PC-9 (cell line): ENCODE measurements around the gene DAND5.

Source experiments
- CTCF ChIP-seq: fragments of 200-600 bp; sonication (generic); conservative IDR thresholded peaks from 2 replicates; pipeline ENCODE4 v1.6.1; 2017; ENCODE audit warnings: mixed run types, antibody characterized with exemption, mild to moderate bottlenecking, moderate library complexity
- EZH2 ChIP-seq: fragments of 200-600 bp; sonication (generic); IDR thresholded peaks from 2 replicates; pipeline ENCODE4 v1.8.0; 2017; ENCODE audit warnings: antibody characterized with exemption, low read depth

- TF ChIP-seq CTCF = no peak
- no peak for TF ChIP-seq EZH2
Measured at GRCh38 chr19:12937093-12937926, 32.1 kb upstream of the DAND5 start.
